HEK293 (cell line): ENCODE data around the gene MSMP.

Source experiments
- FEZF1 ChIP-seq: fragments of 450-650 bp; formaldehyde crosslinking; IDR thresholded peaks from 2 replicates; pipeline ENCODE4 v1.5.1; 2016; ENCODE audit warnings: missing biosample characterization, missing genetic modification characterization
- GFI1B ChIP-seq: fragments of 450-650 bp; formaldehyde crosslinking; IDR thresholded peaks from 2 replicates; pipeline ENCODE4 v1.5.1; 2016; ENCODE audit warnings: missing biosample characterization, missing genetic modification characterization
- MYNN ChIP-seq: fragments of 450-650 bp; formaldehyde crosslinking; IDR thresholded peaks from 2 replicates; pipeline ENCODE4 v1.5.1; 2016; ENCODE audit warnings: missing biosample characterization, missing genetic modification characterization, borderline replicate concordance
- PRDM4 ChIP-seq: fragments of 450-650 bp; formaldehyde crosslinking; IDR thresholded peaks from 2 replicates; pipeline ENCODE4 v1.5.1; 2017; ENCODE audit warnings: missing biosample characterization, missing genetic modification characterization
- REPIN1 ChIP-seq: fragments of 450-650 bp; formaldehyde crosslinking; IDR thresholded peaks from 2 replicates; pipeline ENCODE4 v1.5.1; 2017; ENCODE audit warnings: missing biosample characterization, missing genetic modification characterization, low read depth
- SCRT2 ChIP-seq: fragments of 450-650 bp; formaldehyde crosslinking; IDR thresholded peaks from 2 replicates; pipeline ENCODE4 v1.5.1; 2016; ENCODE audit warnings: missing biosample characterization, missing genetic modification characterization
- TSHZ1 ChIP-seq: fragments of 450-650 bp; formaldehyde crosslinking; IDR thresholded peaks from 2 replicates; pipeline ENCODE4 v1.5.1; 2016; ENCODE audit warnings: missing biosample characterization, missing genetic modification characterization, borderline replicate concordance
- YY2 ChIP-seq: fragments of 450-650 bp; formaldehyde crosslinking; IDR thresholded peaks from 2 replicates; pipeline ENCODE4 v1.5.1; 2016; ENCODE audit warnings: missing biosample characterization, missing genetic modification characterization
- ZBTB10 ChIP-seq: fragments of 450-650 bp; formaldehyde crosslinking; IDR thresholded peaks from 2 replicates; pipeline ENCODE4 v1.5.1; 2016; ENCODE audit warnings: missing biosample characterization, missing genetic modification characterization
- ZBTB6 ChIP-seq: fragments of 450-650 bp; formaldehyde crosslinking; IDR thresholded peaks from 2 replicates; pipeline ENCODE4 v1.5.1; 2017; ENCODE audit warnings: missing biosample characterization, missing genetic modification characterization
- ZNF140 ChIP-seq: fragments of 450-650 bp; formaldehyde crosslinking; IDR thresholded peaks from 2 replicates; pipeline ENCODE4 v1.5.1; 2016; ENCODE audit warnings: missing biosample characterization, missing genetic modification characterization
- ZNF19 ChIP-seq: fragments of 450-650 bp; formaldehyde crosslinking; IDR thresholded peaks from 2 replicates; pipeline ENCODE4; 2016; ENCODE audit warnings: missing biosample characterization, missing genetic modification characterization, low read depth
- ZNF239 ChIP-seq: fragments of 450-650 bp; formaldehyde crosslinking; IDR thresholded peaks from 2 replicates; pipeline ENCODE4 v1.5.1; 2016; ENCODE audit warnings: missing biosample characterization, missing genetic modification characterization
- ZNF350 ChIP-seq: fragments of 450-650 bp; formaldehyde crosslinking; IDR thresholded peaks from 2 replicates; pipeline ENCODE4 v1.5.0; 2017; ENCODE audit warnings: missing biosample characterization, mild to moderate bottlenecking, missing genetic modification characterization
- ZNF362 ChIP-seq: fragments of 450-650 bp; formaldehyde crosslinking; IDR thresholded peaks from 2 replicates; pipeline ENCODE4 v1.5.1; 2016; ENCODE audit warnings: missing biosample characterization, missing genetic modification characterization
- ZNF423 ChIP-seq: fragments of 450-650 bp; formaldehyde crosslinking; IDR thresholded peaks from 2 replicates; pipeline ENCODE4 v1.5.1; 2016; ENCODE audit warnings: missing biosample characterization, missing genetic modification characterization
- ZNF518A ChIP-seq: fragments of 450-650 bp; formaldehyde crosslinking; conservative IDR thresholded peaks from 2 replicates; pipeline ENCODE4 v1.5.1; 2016; ENCODE audit warnings: low read depth, missing biosample characterization, missing genetic modification characterization
- ZNF544 ChIP-seq: fragments of 450-650 bp; formaldehyde crosslinking; IDR thresholded peaks from 2 replicates; pipeline ENCODE4 v1.5.0; 2017; ENCODE audit warnings: missing biosample characterization, missing genetic modification characterization
- ZNF629 ChIP-seq: fragments of 450-650 bp; formaldehyde crosslinking; IDR thresholded peaks from 2 replicates; pipeline ENCODE4 v1.5.1; 2017; ENCODE audit warnings: missing biosample characterization, missing genetic modification characterization
- ZNF670 ChIP-seq: fragments of 450-650 bp; formaldehyde crosslinking; IDR thresholded peaks from 2 replicates; pipeline ENCODE4 v1.5.1; 2016; ENCODE audit warnings: missing biosample characterization, missing genetic modification characterization, low read depth
- ZNF677 ChIP-seq: fragments of 450-650 bp; IDR thresholded peaks from 2 replicates; pipeline ENCODE4 v1.5.0; 2018; ENCODE audit warnings: missing biosample characterization, mild to moderate bottlenecking, missing genetic modification characterization, moderate library complexity
- ZNF701 ChIP-seq: fragments of 450-650 bp; formaldehyde crosslinking; IDR thresholded peaks from 2 replicates; pipeline ENCODE4 v1.5.1; 2016; ENCODE audit warnings: missing biosample characterization, missing genetic modification characterization
- ZNF791 ChIP-seq: fragments of 450-650 bp; formaldehyde crosslinking; IDR thresholded peaks from 2 replicates; pipeline ENCODE4 v1.5.1; 2016; ENCODE audit warnings: missing biosample characterization, missing genetic modification characterization
- ZXDB ChIP-seq: fragments of 450-650 bp; formaldehyde crosslinking; IDR thresholded peaks from 2 replicates; pipeline ENCODE4 v1.5.1; 2016; ENCODE audit warnings: missing biosample characterization, missing genetic modification characterization

MSMP gene

GRCh38 chr9:35748858-35749514 lies 5.1 kb downstream of the MSMP start, which contains the start of the genes GBA2 and RGP1 (continued):
- no peak for TF ChIP-seq ZBTB10 (tag by site-specific recombination)
- no peak for TF ChIP-seq ZNF629 (tag by site-specific recombination)
- TF ChIP-seq ZNF19, result no peak
- TF ChIP-seq ZNF544 (tag by site-specific recombination), result no peak
- TF ChIP-seq ZBTB6 (tag by site-specific recombination), result no peak
- peak; percentile 32; the same call in 1 of the 2 replicates for TF ChIP-seq ZNF518A (tag by site-specific recombination)
- TF ChIP-seq GFI1B (tag by site-specific recombination), result no peak
- no peak for TF ChIP-seq ZNF677 (tag by site-specific recombination)
- no peak for TF ChIP-seq SCRT2 (tag by site-specific recombination)
- no peak for TF ChIP-seq ZNF701 (tag by site-specific recombination)
- TF ChIP-seq ZNF239 (tag by site-specific recombination), result no peak
- TF ChIP-seq MYNN (tag by site-specific recombination), result no peak
- TF ChIP-seq YY2 (tag by site-specific recombination), result no peak
- TF ChIP-seq ZNF362 (tag by site-specific recombination), result no peak
- no peak for TF ChIP-seq FEZF1 (tag by site-specific recombination)
- peak; percentile 91 for TF ChIP-seq ZNF423 (tag by site-specific recombination)
- no peak; the same call in 1 of the 2 replicates for TF ChIP-seq ZXDB (tag by site-specific recombination)
- no peak for TF ChIP-seq TSHZ1 (tag by site-specific recombination)
- no peak for TF ChIP-seq ZNF350 (tag by site-specific recombination)
- TF ChIP-seq PRDM4 (tag by site-specific recombination), result no peak
- TF ChIP-seq ZNF791 (tag by site-specific recombination), result no peak
- TF ChIP-seq ZNF140 (tag by site-specific recombination), result no peak
- TF ChIP-seq ZNF670 (tag by site-specific recombination), result no peak
- no peak for TF ChIP-seq REPIN1 (tag by site-specific recombination)
